Breast epithelium (tissue), 3 donors: ENCODE data around the gene SHISA6.

Experiments
- CTCF ChIP-seq, 3 donors: fragments of 450-650 bp; IDR thresholded peaks; one replicate each; pipeline ENCODE4 v1.5.1; 2016 to 2017; ENCODE audit warnings: antibody characterized with exemption in 3 of 3, mild to moderate bottlenecking in 3 of 3, moderate library complexity in 3 of 3
- POLR2A ChIP-seq: fragments of 450-650 bp; IDR thresholded peaks from one replicate; pipeline ENCODE4 v1.6.1; 2016; ENCODE audit warnings: antibody characterized with exemption, mild to moderate bottlenecking, moderate library complexity
- POLR2AphosphoS5 ChIP-seq, 3 donors: sonication (generic); formaldehyde crosslinking; IDR thresholded peaks; one replicate each; pipeline ENCODE4 v1.6.1; 2017; ENCODE audit warnings: antibody characterized with exemption in 3 of 3

- TF ChIP-seq CTCF (IDR thresholded peaks at IDR 0.05) (no peak), POLR2A (no peak), POLR2AphosphoS5 (IDR thresholded peaks at IDR 0.05) (no peak)
These were observed 35.4 kb upstream of the SHISA6 start for GRCh38 chr17:11205659-11206058.
